Right lung (tissue), 5 donors: ENCODE results near the gene ULK4. TPM values are rescaled to one million over a fixed set of nuclear protein-coding genes. Genes with fewer than 3 reads are reported as not detected.
A peak's percentile ranks its signal among the peaks of the same experiment; 100 is the strongest.

ENCODE experiments used
- DNase-seq, 2 donors: peaks; one replicate each; pipeline ENCODE4 v3.0.0-alpha.2; 2013
- polyA plus RNA-seq, 5 donors: library from polyadenylated mRNA; unstranded; fragments of 120-200 nt; gene quantifications; one replicate each; pipeline versions ENCODE4 v1.2.1 to v1.2.3, GENCODE V29; 2013; ENCODE audit warnings: inconsistent platforms in 1 of 5, low replicate concordance in 1 of 5; ENCODE audit not compliant: insufficient read length in 5 of 5, insufficient read depth in 1 of 5

Gene ULK4
- polyA plus RNA-seq, 5 donors, result 4.0 to 6.5 (median 4.7) TPM

- DNase-seq, result no peak
Observed at GRCh38 chr3:41223078-41223477, 738.8 kb downstream of the ULK4 start.

GRCh38 chr3:41222501-41222900 is 739.4 kb downstream of the ULK4 start:
- DNase-seq, result no peak

GRCh38 chr3:41222012-41222411 is 739.9 kb downstream of the ULK4 start:
- no peak for DNase-seq

GRCh38 chr3:41220906-41221677 is 740.8 kb downstream of the ULK4 start:
- no peak for DNase-seq

DNA sequence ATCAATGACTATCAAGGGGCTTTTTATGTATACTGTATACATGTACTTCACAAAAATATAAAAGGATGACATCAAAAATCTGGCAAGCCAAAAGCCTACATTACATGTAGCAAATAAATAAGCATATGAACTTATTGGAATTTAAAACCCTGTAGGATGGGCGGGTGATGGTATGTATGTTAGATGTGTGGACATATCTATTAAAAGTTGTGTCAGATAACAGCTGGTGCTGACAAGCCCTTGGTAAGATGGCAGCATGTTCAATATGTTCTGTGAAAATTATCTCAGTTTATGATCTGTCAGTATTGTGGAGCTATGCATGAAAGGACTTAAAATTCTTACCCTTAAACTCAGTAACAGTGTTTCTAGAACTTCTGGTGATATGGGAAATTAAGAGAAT is 742.5 kb downstream of the ULK4 start:
- no peak for DNase-seq

GRCh38 chr3:41216993-41217392 is 744.9 kb downstream of the ULK4 start:
- no peak for DNase-seq

- DNase-seq, result no peak
Observed at GRCh38 chr3:41216422-41216821, 745.5 kb downstream of the ULK4 start.

- DNase-seq, result no peak
Observed at GRCh38 chr3:41213588-41213987, 748.3 kb downstream of the ULK4 start.

DNA sequence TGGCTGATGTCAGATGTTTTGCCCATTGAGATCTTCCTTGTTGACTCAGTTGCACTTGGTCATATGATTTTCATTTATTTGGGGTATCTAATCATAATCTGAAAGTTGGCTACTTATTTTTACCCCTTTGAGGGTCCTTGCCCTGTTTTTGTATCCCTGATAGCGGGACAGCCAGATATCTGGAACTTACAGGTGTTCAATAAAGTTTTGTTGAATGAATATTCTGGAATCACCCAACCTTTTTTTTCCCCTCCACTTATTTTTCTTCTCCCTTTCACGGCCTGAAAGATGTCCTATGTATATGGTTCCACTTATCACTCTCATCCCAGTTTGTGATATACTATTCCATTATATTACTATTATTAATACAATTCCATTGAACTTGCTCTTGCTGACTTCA is 749.8 kb downstream of the ULK4 start:
- no peak for DNase-seq

- DNase-seq, result no peak
Observed at GRCh38 chr3:41210966-41211365, 750.9 kb downstream of the ULK4 start.

GRCh38 chr3:41209646-41210045 is 752.3 kb downstream of the ULK4 start:
- no peak for DNase-seq

GRCh38 chr3:41208507-41209220 is 753.2 kb downstream of the ULK4 start:
- no peak for DNase-seq

DNA sequence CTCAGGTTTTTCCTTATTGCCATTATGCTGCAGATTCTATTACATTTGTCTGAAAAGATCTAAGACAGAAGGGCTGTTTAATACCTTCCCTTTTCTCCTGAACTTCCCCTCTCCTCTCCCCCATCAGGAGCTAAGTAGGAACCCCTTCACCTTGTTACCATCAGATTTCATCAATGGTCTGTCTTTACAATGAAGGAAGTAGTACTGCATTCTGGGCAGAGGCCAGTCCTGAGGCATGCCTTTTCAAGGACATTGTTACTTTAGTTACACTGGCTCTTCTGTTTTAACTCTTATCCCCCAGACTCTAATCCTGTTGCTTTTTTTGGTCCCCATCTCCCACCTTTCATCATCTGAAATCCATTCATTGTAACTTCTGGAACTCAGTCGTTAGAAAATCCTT is 754.5 kb downstream of the ULK4 start:
- no peak for DNase-seq

- no peak for DNase-seq
Observed at GRCh38 chr3:41205591-41205990, 756.3 kb downstream of the ULK4 start.

DNA sequence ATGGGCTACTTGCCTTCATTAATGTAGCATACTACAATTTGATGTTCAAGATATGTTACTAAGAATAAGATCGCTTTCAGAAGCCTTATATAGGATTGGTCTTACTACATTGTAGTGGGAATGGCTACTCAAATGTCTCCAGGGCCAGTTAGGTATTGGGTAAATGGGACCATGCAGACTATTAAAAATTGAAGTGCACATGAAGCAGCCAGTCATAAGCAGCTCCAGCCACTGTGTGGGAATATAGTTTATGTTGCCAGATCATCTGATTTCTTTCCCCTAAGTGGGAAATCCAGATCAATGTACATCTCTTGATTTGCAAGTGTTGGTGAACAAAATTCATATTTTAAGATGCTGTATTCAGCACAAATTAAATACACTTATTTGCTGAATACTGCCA is 757.5 kb downstream of the ULK4 start:
- DNase-seq, result no peak

- DNase-seq, result peak in 1 of 2 donors; percentile 30
Observed at GRCh38 chr3:41202834-41203345, 759.0 kb downstream of the ULK4 start.

DNA sequence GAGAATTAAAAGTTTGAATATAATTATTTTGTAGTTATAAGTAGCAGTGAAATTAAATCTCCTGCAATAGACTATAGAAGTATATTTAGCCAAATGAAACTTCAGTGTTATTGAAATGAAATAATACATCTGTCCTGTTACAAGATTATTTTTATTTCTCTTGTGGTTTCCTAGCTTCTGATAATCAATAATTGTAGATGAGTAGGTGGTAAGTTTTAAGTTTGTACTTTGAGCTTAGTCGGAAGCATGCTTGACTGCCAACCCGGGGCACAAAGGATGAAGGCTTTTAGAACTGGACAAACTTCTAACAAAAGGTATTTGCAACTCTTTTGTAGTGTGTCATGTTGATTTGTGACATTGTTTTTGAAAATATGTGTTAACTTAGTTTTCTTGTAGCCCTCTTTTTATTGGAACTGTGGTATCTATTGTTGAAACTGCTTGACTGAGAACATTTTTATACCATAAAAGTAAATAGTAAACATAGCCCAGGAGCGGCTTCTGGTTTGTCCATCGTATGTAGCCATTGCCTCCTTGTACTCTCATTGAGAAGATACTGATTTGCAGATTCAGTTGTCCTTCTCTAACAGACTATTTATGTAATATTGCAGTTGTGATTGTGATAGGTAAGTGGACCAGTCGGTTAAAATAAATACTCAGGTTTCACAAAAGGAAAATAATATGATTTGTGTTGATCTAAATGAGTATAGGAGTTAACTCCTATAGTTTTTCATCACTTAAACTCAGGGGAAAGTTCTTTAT is 759.6 kb downstream of the ULK4 start:
- no peak for DNase-seq

DNA sequence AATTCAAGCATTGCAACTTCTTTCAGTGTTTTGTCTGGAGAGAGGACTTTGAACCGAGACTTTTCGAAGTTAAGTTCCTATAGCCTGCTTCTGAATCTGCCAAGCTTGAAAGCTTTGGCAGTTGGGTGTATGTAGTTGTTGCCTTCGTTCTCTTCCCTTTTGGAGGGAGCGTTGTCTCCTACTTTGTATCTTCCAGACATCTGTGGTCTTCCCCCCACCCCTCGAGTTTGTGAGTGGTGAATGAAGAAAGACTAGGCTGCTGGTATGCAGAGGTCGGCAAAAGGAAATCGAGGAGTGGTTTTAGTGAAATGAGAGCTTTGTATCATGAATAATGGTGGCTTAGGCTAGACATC is 761.3 kb downstream of the ULK4 start:
- DNase-seq, result peak in 1 of 2 donors; percentile 39

DNA sequence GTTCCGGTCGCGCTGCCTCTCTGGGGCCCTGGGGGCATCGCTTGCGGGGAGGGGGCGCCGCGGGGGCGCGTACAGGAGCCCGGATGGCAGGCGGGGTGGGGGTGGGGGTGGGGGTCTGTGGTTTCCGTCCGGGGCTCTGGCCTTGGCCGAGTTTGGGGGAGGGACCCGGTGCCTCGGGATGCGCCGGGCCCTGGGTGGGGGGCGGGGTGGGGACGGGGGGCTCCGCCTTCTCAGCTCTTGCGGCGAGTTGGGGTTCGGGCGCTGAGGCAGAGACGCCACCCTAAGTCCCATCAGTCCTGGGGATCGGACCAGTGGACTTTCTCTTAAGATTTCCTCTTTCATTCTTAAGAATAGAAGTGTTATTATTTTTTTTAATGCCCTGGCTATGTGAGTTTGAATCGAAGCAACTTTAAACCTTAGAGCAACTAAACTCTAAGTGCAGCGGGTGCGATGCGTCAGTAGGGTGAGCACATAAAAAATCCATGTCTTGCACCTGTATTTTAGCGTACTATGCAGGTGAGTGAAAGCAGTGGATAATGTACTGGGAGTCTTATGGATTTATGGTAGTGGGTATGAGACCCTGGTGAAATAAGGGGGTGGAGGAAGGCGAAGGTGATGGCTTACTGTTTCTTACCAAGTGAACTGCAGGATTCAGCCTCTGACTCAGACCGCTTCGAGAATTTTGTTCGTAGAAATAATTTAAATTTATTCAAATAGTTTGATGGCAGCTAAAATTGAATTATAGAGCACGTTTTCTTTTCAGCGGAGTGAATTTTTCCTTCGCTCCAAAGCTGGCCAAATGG is 761.8 kb downstream of the ULK4 start:
- peak in 1 of 2 donors; percentile 42 for DNase-seq

- peak; percentile 95 to 96 for DNase-seq
Observed at GRCh38 chr3:41198950-41199865, 762.7 kb downstream of the ULK4 start, which contains the start of gene CTNNB1. Gene CTNNB1, plus strand, starts transcription at chr3:41199505. Its CDS starts 24,564 bp downstream, at chr3:41224069.
